GM13976 (cell line): Measurements from ENCODE around the gene SMYD3.
A peak's percentile ranks its signal among the peaks of the same experiment; 100 is the strongest.

Experiments
- DNase-seq: peaks from one replicate; pipeline ENCODE4 v3.0.0; 2012; ENCODE audit warnings: low spot score
- CTCF ChIP-seq: IDR thresholded peaks from 2 replicates; pipeline ENCODE4 v1.5.1; 2012; ENCODE audit warnings: borderline replicate concordance, mild to moderate bottlenecking; ENCODE audit not compliant: insufficient read depth; ENCODE audit errors: extremely low read depth, missing control alignments, control extremely low read depth
- in situ Hi-C: fragments of 300-500 bp; cut with MboI; formaldehyde crosslinking; loops from one replicate; pipeline ENCODE4 v1.12.0; 2022; ENCODE audit warnings: low sequenced_read_pairs, mixed read lengths, inconsistent platforms; ENCODE audit not compliant: unreplicated experiment

The SMYD3 gene

GRCh38 chr1:246010386-246010785 lies 496.7 kb downstream of the SMYD3 start:
- in situ Hi-C loops, result loop anchor here (10.0 to 25.0 kb wide), 2 partner anchors 277 to 444 kb away; no protein-coding TSS in a partner anchor
- DNase-seq, result no peak
- no peak for TF ChIP-seq CTCF

GRCh38 chr1:246008363-246008831 lies 498.7 kb downstream of the SMYD3 start:
- no peak for DNase-seq
- TF ChIP-seq CTCF, result no peak
- in situ Hi-C loops, result loop anchor here (10.0 to 25.0 kb wide), 2 partner anchors 279 to 854 kb away; partner anchors contain the start of gene KIF26B

GRCh38 chr1:246005067-246005466 lies 502.0 kb downstream of the SMYD3 start:
- no peak for DNase-seq
- in situ Hi-C loops, result loop anchor here (10.0 to 25.0 kb wide), 2 partner anchors 282 to 850 kb away; partner anchors contain the start of gene KIF26B
- no peak for TF ChIP-seq CTCF

- DNase-seq, result no peak
- TF ChIP-seq CTCF, result no peak
- in situ Hi-C loops, result loop anchor here (10.0 to 25.0 kb wide), 2 partner anchors 283 to 850 kb away; partner anchors contain the start of gene KIF26B
Observed at GRCh38 chr1:246004301-246004700, 502.8 kb downstream of the SMYD3 start.

GRCh38 chr1:246003442-246003730 lies 503.7 kb downstream of the SMYD3 start:
- in situ Hi-C loops, result loop anchor here (10.0 to 25.0 kb wide), 2 partner anchors 284 to 849 kb away; partner anchors contain the start of gene KIF26B
- no peak for TF ChIP-seq CTCF
- no peak for DNase-seq

GRCh38 chr1:246002725-246003441 lies 504.2 kb downstream of the SMYD3 start:
- DNase-seq, result peak; percentile 79
- in situ Hi-C loops, result loop anchor here (10.0 to 25.0 kb wide), 2 partner anchors 284 to 848 kb away; partner anchors contain the start of gene KIF26B
- peak; percentile 78 for TF ChIP-seq CTCF
